GM21360 (cell line): ENCODE measurements around the gene MAP1LC3A.

ENCODE experiments used
- ATAC-seq: cut with Tn5 transposase; IDR thresholded peaks from one replicate; pipeline ENCODE4 v1.9.1; 2021; ENCODE audit warnings: mild to moderate bottlenecking, moderate library complexity; ENCODE audit not compliant: unreplicated experiment

MAP1LC3A gene

GRCh38 chr20:34528921-34529297 is 29.6 kb upstream of the MAP1LC3A start:
- ATAC-seq, result no peak

- ATAC-seq, result no peak
Measured at GRCh38 chr20:34529742-34530141, 28.8 kb upstream of the MAP1LC3A start.

- no peak for ATAC-seq
Measured at GRCh38 chr20:34530342-34530741, 28.2 kb upstream of the MAP1LC3A start.

- ATAC-seq, result no peak
Measured at GRCh38 chr20:34531608-34532265, 26.8 kb upstream of the MAP1LC3A start.

GRCh38 chr20:34532320-34532719 is 26.2 kb upstream of the MAP1LC3A start:
- ATAC-seq, result no peak

GRCh38 chr20:34532756-34533155 is 25.8 kb upstream of the MAP1LC3A start:
- no peak for ATAC-seq

GRCh38 chr20:34534391-34535165 is 23.9 kb upstream of the MAP1LC3A start:
- ATAC-seq, result no peak

- no peak for ATAC-seq
Measured at GRCh38 chr20:34535301-34535840, 23.1 kb upstream of the MAP1LC3A start.

GRCh38 chr20:34535857-34536256 is 22.7 kb upstream of the MAP1LC3A start:
- ATAC-seq, result no peak

- no peak for ATAC-seq
Measured at GRCh38 chr20:34536798-34537394, 21.6 kb upstream of the MAP1LC3A start.

- no peak for ATAC-seq
Measured at GRCh38 chr20:34537651-34538050, 20.9 kb upstream of the MAP1LC3A start.

- ATAC-seq, result no peak
Measured at GRCh38 chr20:34538671-34539123, 19.8 kb upstream of the MAP1LC3A start.

- no peak for ATAC-seq
Measured at GRCh38 chr20:34539756-34540155, 18.8 kb upstream of the MAP1LC3A start.

- no peak for ATAC-seq
Measured at GRCh38 chr20:34540596-34541263, 17.8 kb upstream of the MAP1LC3A start.

GRCh38 chr20:34541264-34541901 is 17.1 kb upstream of the MAP1LC3A start:
- ATAC-seq, result no peak

GRCh38 chr20:34541917-34542316 is 16.6 kb upstream of the MAP1LC3A start:
- ATAC-seq, result no peak

GRCh38 chr20:34542439-34542838 is 16.1 kb upstream of the MAP1LC3A start:
- no peak for ATAC-seq

- no peak for ATAC-seq
Measured at GRCh38 chr20:34543463-34544056, 15.0 kb upstream of the MAP1LC3A start.

GRCh38 chr20:34544109-34544796 is 14.3 kb upstream of the MAP1LC3A start:
- no peak for ATAC-seq

- no peak for ATAC-seq
Measured at GRCh38 chr20:34546751-34547181, 11.8 kb upstream of the MAP1LC3A start.
